H4 (cell line): ENCODE results near the gene METTL22. TPM values are rescaled to one million over a fixed set of nuclear protein-coding genes. Genes with fewer than 3 reads are reported as not detected.
"Not testable (repeated sequence)": the region's sequence is repeated elsewhere in the genome, so short reads cannot be mapped to it uniquely, and the experiment has no call there.

ENCODE experiments used
- DNase-seq: peaks from one replicate; pipeline ENCODE4 v3.0.0-alpha.2; 2015; ENCODE audit warnings: low spot score
- total RNA-seq: library from RNA; depleted of rRNA; stranded (reverse); fragments of >200 nt; shearing (Covaris generic); gene quantifications from 2 replicates; pipeline ENCODE4 v1.2.3, GENCODE V29; 2014

Gene METTL22
- total RNA-seq, 1 experiment from 2014 or later = 17.1 TPM

DNA sequence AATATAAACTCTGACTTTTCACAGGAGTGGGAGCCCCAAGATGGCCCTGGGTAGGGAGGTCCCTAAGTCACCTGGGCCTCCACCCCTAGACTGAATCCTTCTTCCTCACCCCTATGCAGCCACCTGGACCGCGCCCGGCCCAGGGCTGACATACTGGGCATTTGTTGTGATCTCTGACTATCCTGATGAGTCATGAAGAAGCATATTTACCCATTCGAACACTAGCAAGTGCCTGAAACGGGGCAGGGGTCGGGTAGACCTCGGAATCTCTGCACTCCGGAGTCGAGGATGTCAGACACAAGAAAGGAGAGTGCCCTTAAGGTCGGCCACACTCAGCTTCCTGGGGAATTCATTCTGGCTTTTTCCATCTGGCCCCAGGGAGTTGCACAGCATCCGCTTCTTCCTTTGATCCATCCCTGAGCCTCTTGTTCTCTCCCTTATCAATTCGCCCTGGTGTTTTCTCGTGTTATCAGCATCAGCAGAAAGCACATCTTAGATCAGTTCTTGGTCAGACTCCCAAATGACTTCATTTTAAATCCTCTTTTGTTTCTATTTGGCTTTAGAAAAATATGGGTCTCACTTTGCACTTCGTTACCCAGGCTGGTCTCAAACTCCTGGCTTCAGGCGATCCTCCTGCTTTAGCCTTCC is 10.4 kb downstream of the METTL22 start:
- no peak for DNase-seq

- no peak for DNase-seq
Observed at GRCh38 chr16:8632675-8633182, 11.2 kb downstream of the METTL22 start.

- peak; percentile 34 for DNase-seq
Observed at GRCh38 chr16:8634991-8635736, 13.7 kb downstream of the METTL22 start.

DNA sequence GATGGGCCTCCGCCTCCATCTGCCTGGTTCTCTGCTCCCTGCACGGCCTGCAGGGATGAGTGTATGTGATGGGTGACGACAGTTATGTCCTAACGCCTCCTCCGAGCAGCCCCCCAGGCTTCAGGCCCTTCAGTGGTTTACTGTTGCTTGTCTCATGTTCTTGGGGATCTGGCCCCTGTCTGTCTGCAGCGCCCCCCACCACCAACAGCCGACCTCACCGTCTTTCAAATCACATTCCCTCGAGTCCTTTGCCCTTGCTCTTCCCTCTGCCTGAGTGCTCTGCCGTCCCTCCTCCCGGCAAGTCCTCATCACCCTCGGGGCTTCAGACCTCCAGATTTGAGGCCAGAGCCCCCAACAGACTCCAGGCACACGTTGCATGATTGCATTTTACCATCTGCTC is 18.2 kb downstream of the METTL22 start:
- DNase-seq = no peak

- DNase-seq = no peak
Observed at GRCh38 chr16:8641671-8642070, 20.2 kb downstream of the METTL22 start.

DNA sequence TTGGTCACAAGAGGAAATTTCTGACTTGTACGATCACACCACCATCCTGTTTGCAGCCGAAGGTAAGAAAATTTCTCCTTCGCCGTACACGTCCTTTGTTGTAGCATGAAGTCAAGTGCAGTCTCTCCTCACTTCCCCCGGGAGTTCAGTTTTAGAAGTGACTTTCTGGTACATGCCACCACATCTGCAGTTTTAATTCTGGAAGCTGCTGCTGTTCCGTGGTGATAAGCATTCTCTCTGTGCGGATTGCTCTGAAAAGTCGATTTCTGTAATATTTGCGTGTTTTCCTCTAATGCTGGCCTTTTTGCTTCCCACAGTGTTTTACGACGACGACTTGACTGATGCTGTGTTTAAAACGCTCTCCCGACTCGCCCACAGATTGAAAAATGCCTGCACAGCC is 20.6 kb downstream of the METTL22 start:
- DNase-seq = no peak

- no peak for DNase-seq
Observed at GRCh38 chr16:8644211-8645140, 23.0 kb downstream of the METTL22 start.

- DNase-seq = no peak
Observed at GRCh38 chr16:8645141-8645521, 23.6 kb downstream of the METTL22 start.

DNA sequence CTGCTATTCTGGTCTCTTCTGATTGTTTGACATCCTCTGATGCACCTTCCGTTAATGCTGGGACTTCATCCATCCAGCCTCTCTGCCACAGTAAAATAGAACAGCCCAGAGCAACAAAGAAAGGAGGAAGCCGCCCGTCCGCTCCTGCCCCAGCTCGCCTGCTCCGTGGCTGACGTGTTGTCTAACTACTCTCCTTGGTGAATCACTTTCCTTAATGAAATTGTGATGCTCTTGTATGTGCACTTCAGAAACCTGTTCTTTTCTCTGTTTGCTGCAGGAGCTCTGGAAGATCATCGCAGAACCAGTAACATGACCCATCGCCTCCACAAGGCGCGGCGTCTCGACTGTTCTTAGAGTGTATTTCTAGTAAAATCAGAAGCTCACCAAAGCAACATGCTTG is 24.3 kb downstream of the METTL22 start:
- no peak for DNase-seq

GRCh38 chr16:8646326-8647053 is 25.0 kb downstream of the METTL22 start:
- DNase-seq = no peak

DNA sequence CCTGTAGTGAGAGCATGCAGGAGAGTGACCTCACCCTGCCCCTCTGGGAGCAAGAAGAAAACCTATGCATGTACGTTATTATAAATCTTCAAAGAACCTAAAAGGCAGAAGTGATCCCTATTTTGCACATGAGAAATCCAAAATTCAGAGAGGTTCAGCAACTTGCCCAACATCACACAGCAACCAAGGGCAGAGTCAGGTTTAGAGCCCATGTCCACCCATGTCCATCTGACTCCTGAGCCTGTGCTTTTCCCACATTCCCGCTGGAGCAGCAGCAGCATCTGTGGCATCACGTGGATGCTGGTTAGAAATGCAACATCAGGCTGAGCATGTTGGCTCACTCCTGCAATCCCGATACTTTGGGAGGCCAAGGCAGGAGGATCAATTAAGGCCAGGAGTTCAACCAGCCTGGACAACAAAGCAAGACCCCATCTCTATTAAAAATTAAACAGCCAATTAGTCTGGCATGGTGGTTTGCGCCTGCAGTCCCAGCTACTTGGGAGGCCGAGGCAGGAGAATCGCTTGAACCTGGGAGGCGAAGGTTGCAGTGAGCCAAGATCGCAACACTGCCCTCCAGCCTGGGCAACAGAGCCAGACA is 26.3 kb downstream of the METTL22 start:
- DNase-seq = no peak

DNA sequence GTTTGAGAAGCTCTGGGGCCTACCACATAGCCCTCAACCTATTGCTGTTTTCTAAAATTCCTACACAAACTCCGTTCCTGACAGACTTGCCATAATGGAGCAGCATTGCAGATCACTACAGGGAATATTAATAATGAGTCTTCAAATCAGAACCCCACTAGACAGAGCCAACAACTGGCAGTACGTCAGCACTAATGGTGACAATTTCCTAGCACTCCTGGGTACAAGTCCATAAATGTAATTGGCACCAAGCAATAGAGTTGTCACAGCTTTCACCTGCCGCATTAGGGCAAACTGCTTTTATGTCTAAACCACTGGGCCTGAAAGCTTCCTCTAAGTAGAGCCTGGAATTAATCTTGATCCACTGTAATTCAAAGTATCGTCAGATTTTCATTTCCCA is 27.4 kb downstream of the METTL22 start:
- no peak for DNase-seq

- no peak for DNase-seq
Observed at GRCh38 chr16:8649829-8650554, 28.5 kb downstream of the METTL22 start.

DNA sequence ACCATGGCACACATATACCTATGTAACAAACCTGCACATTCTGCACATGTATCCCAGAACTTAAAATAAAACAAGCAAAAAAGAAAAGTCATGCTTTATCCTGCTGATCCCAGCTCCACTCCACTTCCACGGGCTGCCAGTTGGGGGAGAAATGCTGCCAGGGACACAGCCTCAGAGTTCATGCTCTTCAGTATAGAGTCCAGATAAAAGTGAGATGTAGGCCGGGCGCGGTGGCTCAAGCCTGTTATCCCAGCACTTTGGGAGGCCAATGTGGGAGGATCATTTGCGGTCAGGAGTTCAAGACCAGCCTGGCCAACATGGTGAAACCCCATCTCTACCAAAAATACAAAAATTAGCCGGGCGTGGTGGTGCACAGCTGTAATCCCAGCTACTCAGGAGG is 30.5 kb downstream of the METTL22 start:
- DNase-seq = not testable (repeated sequence)

- DNase-seq = peak; percentile 36
Observed at GRCh38 chr16:8655184-8655717, 33.8 kb downstream of the METTL22 start.

GRCh38 chr16:8656376-8656775 is 34.9 kb downstream of the METTL22 start:
- DNase-seq = no peak

- DNase-seq = peak; percentile 58
Observed at GRCh38 chr16:8660841-8661301, 39.4 kb downstream of the METTL22 start.

- DNase-seq = no peak
Observed at GRCh38 chr16:8661703-8662102, 40.2 kb downstream of the METTL22 start.

- DNase-seq = no peak
Observed at GRCh38 chr16:8663192-8664089, 41.9 kb downstream of the METTL22 start.
